SK-N-SH treated with all-trans-retinoic acid at 6 μM for 48 hours (cell line): ENCODE results near the gene NEK11.

ENCODE experiments used
- ATAC-seq: fragments of 200-7000 bp; cut with Tn5 transposase; 3 replicates; pipeline ENCODE4 v1.9.1; 2020; ENCODE audit warnings: mild to moderate bottlenecking, moderate library complexity
- ARNTL ChIP-seq: fragments of 450-650 bp; formaldehyde crosslinking; IDR thresholded peaks from 2 replicates; pipeline ENCODE4 v1.5.0; 2020; ENCODE audit warnings: low read depth, mild to moderate bottlenecking, moderate library complexity, borderline replicate concordance
- BACH2 ChIP-seq: fragments of 250-450 bp; sonication (Bioruptor Pico); IDR thresholded peaks from 2 replicates; pipeline ENCODE4 v1.9.0; 2021; ENCODE audit warnings: mild to moderate bottlenecking, borderline replicate concordance
- CREB5 ChIP-seq: fragments of 250-450 bp; sonication (Bioruptor Pico); IDR thresholded peaks from 2 replicates; pipeline ENCODE4 v1.5.1; 2020; ENCODE audit warnings: low read depth, mild to moderate bottlenecking, moderate library complexity
- CSDC2 ChIP-seq: fragments of 250-450 bp; sonication (Bioruptor Pico); IDR thresholded peaks from 2 replicates; pipeline ENCODE4 v1.5.0; 2020; ENCODE audit warnings: mild to moderate bottlenecking, moderate library complexity
- ESRRG ChIP-seq: fragments of 250-450 bp; sonication (Bioruptor Pico); IDR thresholded peaks from 2 replicates; pipeline ENCODE4 v1.6.1; 2021; ENCODE audit warnings: mild to moderate bottlenecking
- GLIS3 ChIP-seq: fragments of 250-450 bp; sonication (Bioruptor Pico); IDR thresholded peaks from 2 replicates; pipeline ENCODE4 v1.5.0; 2020; ENCODE audit warnings: mild to moderate bottlenecking, moderate library complexity
- ISL1 ChIP-seq: fragments of 250-450 bp; sonication (Bioruptor Pico); IDR thresholded peaks from 2 replicates; pipeline ENCODE4 v2.1.2; 2022; ENCODE audit warnings: mild to moderate bottlenecking, moderate library complexity
- OSR1 ChIP-seq: fragments of 250-450 bp; sonication (Bioruptor Pico); IDR thresholded peaks from 2 replicates; pipeline ENCODE4 v1.8.0; 2022; ENCODE audit warnings: moderate library complexity, mild to moderate bottlenecking, inconsistent platforms
- PATZ1 ChIP-seq: fragments of 250-450 bp; sonication (Bioruptor Pico); IDR thresholded peaks from 2 replicates; pipeline ENCODE4 v1.8.0; 2020; ENCODE audit warnings: mild to moderate bottlenecking, moderate library complexity, borderline replicate concordance
- PPARA ChIP-seq: fragments of 250-450 bp; sonication (Bioruptor Pico); IDR thresholded peaks from 2 replicates; pipeline ENCODE4 v1.5.0; 2020; ENCODE audit warnings: mild to moderate bottlenecking, borderline replicate concordance
- RARB ChIP-seq: fragments of 250-450 bp; sonication (Bioruptor Pico); IDR thresholded peaks from 2 replicates; pipeline ENCODE4 v1.8.0; 2021; ENCODE audit warnings: mild to moderate bottlenecking, moderate library complexity
- SNAI2 ChIP-seq: fragments of 250-450 bp; sonication (Bioruptor Pico); IDR thresholded peaks from 2 replicates; pipeline ENCODE4 v1.5.0; 2020; ENCODE audit warnings: mild to moderate bottlenecking, moderate library complexity
- TCF4 ChIP-seq: fragments of 250-450 bp; sonication (Bioruptor Pico); IDR thresholded peaks from 2 replicates; pipeline ENCODE4 v1.8.0; 2021; ENCODE audit warnings: mild to moderate bottlenecking, moderate library complexity, borderline replicate concordance
- TOX ChIP-seq: fragments of 250-450 bp; sonication (Bioruptor Pico); IDR thresholded peaks from 2 replicates; pipeline ENCODE4 v1.8.0; 2021; ENCODE audit warnings: mild to moderate bottlenecking, moderate library complexity, borderline replicate concordance
- ZC3H10 ChIP-seq: fragments of 250-450 bp; sonication (Bioruptor Pico); IDR thresholded peaks from 2 replicates; pipeline ENCODE4 v1.5.1; 2021; ENCODE audit warnings: mild to moderate bottlenecking, moderate library complexity
- ZFP3 ChIP-seq: fragments of 250-450 bp; sonication (Bioruptor Pico); IDR thresholded peaks from 2 replicates; pipeline ENCODE4 v1.5.0; 2020; ENCODE audit warnings: mild to moderate bottlenecking, moderate library complexity
- ZFP30 ChIP-seq: fragments of 450-650 bp; formaldehyde crosslinking; IDR thresholded peaks from 2 replicates; pipeline ENCODE4 v1.5.0; 2022; ENCODE audit warnings: mild to moderate bottlenecking, moderate library complexity
- ZNF70 ChIP-seq: fragments of 450-650 bp; formaldehyde crosslinking; IDR thresholded peaks from 2 replicates; pipeline ENCODE4 v1.5.0; 2020; ENCODE audit warnings: mild to moderate bottlenecking, moderate library complexity
- ZNF8 ChIP-seq: fragments of 450-650 bp; formaldehyde crosslinking; IDR thresholded peaks from 2 replicates; pipeline ENCODE4 v1.5.0; 2020; ENCODE audit warnings: mild to moderate bottlenecking, moderate library complexity
- TF ChIP-seq, protein P1 (sequence below): fragments of 250-450 bp; sonication (Bioruptor Pico); IDR thresholded peaks from 2 replicates; pipeline ENCODE4 v1.8.0; 2021; ENCODE audit warnings: low read depth, mild to moderate bottlenecking, moderate library complexity, borderline replicate concordance
- TF ChIP-seq, protein P2 (sequence below): fragments of 250-450 bp; sonication (Bioruptor Pico); IDR thresholded peaks from 2 replicates; pipeline ENCODE4 v1.5.1; 2021; ENCODE audit warnings: mild to moderate bottlenecking, moderate library complexity
- TF ChIP-seq, protein P3 (sequence below): fragments of 250-450 bp; sonication (Bioruptor Pico); IDR thresholded peaks from 2 replicates; pipeline ENCODE4 v1.5.0; 2020; ENCODE audit warnings: mild to moderate bottlenecking, moderate library complexity

Gene NEK11

GRCh38 chr3:131008326-131008725 is 18.4 kb upstream of the NEK11 start (continued):
- no peak for TF ChIP-seq GLIS3 (CRISPR knock-in tag)
- TF ChIP-seq CSDC2 (CRISPR knock-in tag): no peak
- TF ChIP-seq PPARA (CRISPR knock-in tag): no peak
- TF ChIP-seq CREB5 (CRISPR knock-in tag): no peak
- no peak for TF ChIP-seq TCF4 (CRISPR knock-in tag)
- TF ChIP-seq ZNF70: no peak
- TF ChIP-seq OSR1 (CRISPR knock-in tag): no peak
- no peak for TF ChIP-seq BACH2 (CRISPR knock-in tag)
- TF ChIP-seq TOX (CRISPR knock-in tag): no peak

- ATAC-seq: no peak
- TF ChIP-seq RARB (CRISPR knock-in tag) (no peak), ZFP3 (no peak), ARNTL (CRISPR knock-in tag) (no peak), CSDC2 (CRISPR knock-in tag) (no peak), ISL1 (CRISPR knock-in tag) (no peak), TCF4 (CRISPR knock-in tag) (no peak), GLIS3 (CRISPR knock-in tag) (no peak), OSR1 (CRISPR knock-in tag) (no peak), ZC3H10 (CRISPR knock-in tag) (no peak)
Observed at GRCh38 chr3:131009698-131010097, 17.0 kb upstream of the NEK11 start.

DNA sequence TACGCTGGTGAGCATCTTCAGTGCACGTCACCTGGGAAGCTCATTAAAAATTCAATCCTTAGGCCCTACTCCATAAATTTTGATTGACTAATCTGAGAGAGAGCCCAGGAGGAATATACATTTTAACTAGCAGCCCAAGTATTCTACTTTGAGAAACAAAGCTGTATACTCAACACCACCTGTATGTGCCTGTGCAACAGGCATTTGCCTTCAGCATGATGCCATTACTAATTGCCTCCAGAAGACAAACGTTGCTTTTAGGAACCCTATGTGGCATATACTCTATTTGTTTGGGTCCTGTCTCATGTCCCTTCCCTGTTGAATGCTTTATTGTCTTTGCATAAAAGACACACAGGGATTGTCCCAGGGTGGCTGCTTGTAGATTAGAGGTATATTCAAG is 7.7 kb upstream of the NEK11 start:
- no peak for ATAC-seq
- TF ChIP-seq GLIS3 (CRISPR knock-in tag): no peak
- no peak for TF ChIP-seq ZC3H10 (CRISPR knock-in tag)
- TF ChIP-seq TOX (CRISPR knock-in tag): no peak
- no peak for TF ChIP-seq SNAI2 (CRISPR knock-in tag)
- TF ChIP-seq ZFP3: no peak
- TF ChIP-seq, protein P1, sequence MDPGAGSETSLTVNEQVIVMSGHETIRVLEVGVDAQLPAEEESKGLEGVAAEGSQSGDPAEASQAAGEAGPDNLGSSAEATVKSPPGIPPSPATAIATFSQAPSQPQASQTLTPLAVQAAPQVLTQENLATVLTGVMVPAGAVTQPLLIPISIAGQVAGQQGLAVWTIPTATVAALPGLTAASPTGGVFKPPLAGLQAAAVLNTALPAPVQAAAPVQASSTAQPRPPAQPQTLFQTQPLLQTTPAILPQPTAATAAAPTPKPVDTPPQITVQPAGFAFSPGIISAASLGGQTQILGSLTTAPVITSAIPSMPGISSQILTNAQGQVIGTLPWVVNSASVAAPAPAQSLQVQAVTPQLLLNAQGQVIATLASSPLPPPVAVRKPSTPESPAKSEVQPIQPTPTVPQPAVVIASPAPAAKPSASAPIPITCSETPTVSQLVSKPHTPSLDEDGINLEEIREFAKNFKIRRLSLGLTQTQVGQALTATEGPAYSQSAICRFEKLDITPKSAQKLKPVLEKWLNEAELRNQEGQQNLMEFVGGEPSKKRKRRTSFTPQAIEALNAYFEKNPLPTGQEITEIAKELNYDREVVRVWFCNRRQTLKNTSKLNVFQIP (CRISPR knock-in tag): no peak
- TF ChIP-seq CSDC2 (CRISPR knock-in tag): no peak
- no peak for TF ChIP-seq ZFP30 (CRISPR knock-in tag)
- TF ChIP-seq ZNF70: no peak
- TF ChIP-seq ISL1 (CRISPR knock-in tag): no peak
- no peak for TF ChIP-seq ZNF8 (CRISPR knock-in tag)
- TF ChIP-seq CREB5 (CRISPR knock-in tag): no peak
- no peak for TF ChIP-seq RARB (CRISPR knock-in tag)
- TF ChIP-seq ESRRG (CRISPR knock-in tag): no peak
- no peak for TF ChIP-seq TCF4 (CRISPR knock-in tag)
- TF ChIP-seq, protein P2, sequence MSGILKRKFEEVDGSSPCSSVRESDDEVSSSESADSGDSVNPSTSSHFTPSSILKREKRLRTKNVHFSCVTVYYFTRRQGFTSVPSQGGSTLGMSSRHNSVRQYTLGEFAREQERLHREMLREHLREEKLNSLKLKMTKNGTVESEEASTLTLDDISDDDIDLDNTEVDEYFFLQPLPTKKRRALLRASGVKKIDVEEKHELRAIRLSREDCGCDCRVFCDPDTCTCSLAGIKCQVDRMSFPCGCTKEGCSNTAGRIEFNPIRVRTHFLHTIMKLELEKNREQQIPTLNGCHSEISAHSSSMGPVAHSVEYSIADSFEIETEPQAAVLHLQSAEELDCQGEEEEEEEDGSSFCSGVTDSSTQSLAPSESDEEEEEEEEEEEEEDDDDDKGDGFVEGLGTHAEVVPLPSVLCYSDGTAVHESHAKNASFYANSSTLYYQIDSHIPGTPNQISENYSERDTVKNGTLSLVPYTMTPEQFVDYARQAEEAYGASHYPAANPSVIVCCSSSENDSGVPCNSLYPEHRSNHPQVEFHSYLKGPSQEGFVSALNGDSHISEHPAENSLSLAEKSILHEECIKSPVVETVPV (CRISPR knock-in tag): no peak

DNA sequence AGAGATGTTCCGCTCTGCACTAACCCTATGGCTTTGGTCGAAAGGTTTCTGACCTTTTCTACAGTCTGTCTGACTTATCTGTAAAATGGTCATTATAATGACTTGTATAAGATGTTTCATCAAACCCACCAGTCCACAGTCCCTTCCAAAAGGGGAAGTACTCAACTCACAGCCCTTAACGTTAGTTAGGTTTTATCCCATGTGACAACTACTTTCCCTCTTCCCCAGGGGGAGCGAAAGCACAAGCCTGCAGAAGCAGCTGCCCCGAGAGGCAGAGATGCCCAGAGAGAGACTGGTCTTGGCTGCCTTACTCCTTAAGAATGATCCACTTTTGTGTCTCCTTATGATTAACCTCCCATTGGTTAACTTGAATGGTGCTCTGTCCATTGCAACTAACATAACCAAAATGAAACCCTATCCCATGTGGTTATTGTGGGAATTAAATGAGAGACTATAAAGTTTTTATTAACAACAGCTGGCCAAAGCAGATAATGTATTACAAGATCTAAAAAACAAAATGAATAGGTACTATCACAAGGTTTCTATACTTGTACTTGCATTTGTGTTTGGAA is 6.5 kb upstream of the NEK11 start:
- no peak; the same call in 1 of the 3 replicates for ATAC-seq
- TF ChIP-seq ESRRG (CRISPR knock-in tag) (no peak), GLIS3 (CRISPR knock-in tag) (no peak), PATZ1 (CRISPR knock-in tag) (no peak), ZNF8 (CRISPR knock-in tag) (no peak), SNAI2 (CRISPR knock-in tag) (no peak), ZFP30 (CRISPR knock-in tag) (no peak), ZNF70 (no peak), OSR1 (CRISPR knock-in tag) (no peak), ISL1 (CRISPR knock-in tag) (no peak), TOX (CRISPR knock-in tag) (no peak), ZC3H10 (CRISPR knock-in tag) (no peak)
- TF ChIP-seq, protein P3, sequence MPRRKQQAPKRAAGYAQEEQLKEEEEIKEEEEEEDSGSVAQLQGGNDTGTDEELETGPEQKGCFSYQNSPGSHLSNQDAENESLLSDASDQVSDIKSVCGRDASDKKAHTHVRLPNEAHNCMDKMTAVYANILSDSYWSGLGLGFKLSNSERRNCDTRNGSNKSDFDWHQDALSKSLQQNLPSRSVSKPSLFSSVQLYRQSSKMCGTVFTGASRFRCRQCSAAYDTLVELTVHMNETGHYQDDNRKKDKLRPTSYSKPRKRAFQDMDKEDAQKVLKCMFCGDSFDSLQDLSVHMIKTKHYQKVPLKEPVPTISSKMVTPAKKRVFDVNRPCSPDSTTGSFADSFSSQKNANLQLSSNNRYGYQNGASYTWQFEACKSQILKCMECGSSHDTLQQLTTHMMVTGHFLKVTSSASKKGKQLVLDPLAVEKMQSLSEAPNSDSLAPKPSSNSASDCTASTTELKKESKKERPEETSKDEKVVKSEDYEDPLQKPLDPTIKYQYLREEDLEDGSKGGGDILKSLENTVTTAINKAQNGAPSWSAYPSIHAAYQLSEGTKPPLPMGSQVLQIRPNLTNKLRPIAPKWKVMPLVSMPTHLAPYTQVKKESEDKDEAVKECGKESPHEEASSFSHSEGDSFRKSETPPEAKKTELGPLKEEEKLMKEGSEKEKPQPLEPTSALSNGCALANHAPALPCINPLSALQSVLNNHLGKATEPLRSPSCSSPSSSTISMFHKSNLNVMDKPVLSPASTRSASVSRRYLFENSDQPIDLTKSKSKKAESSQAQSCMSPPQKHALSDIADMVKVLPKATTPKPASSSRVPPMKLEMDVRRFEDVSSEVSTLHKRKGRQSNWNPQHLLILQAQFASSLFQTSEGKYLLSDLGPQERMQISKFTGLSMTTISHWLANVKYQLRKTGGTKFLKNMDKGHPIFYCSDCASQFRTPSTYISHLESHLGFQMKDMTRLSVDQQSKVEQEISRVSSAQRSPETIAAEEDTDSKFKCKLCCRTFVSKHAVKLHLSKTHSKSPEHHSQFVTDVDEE (CRISPR knock-in tag): no peak
- TF ChIP-seq, protein P2 (CRISPR knock-in tag): no peak
